H1 (cell line): ENCODE results near the gene PAX9. TPM values are rescaled to one million over a fixed set of nuclear protein-coding genes. Genes with fewer than 3 reads are reported as not detected.

Source experiments
- CTCF ChIA-PET: fragments of 300-600 bp; sonication (Branson Sonifier 250); formaldehyde crosslinking; loops from one replicate; lab custom pipeline; 2021; ENCODE audit not compliant: partially characterized antibody; lab: Charles Lee
- POLR2A ChIA-PET: fragments of 300-600 bp; sonication (Branson Sonifier 250); formaldehyde crosslinking; loops from one replicate; lab custom pipeline; 2021; ENCODE audit warnings: inconsistent platforms; ENCODE audit not compliant: partially characterized antibody; lab: Charles Lee
- DNase-seq, 2 experiments: peaks; one replicate each; pipeline versions ENCODE4 v3.0.0 to v3.0.0-alpha.2; 2010 to 2022; ENCODE audit warnings: low spot score in 2 of 2, low read depth in 1 of 2, mixed read lengths in 1 of 2
- FAIRE-seq: peaks from 2 replicates; lab custom pipeline; 2011; peaks lifted over from hg19 to GRCh38; lab: Jason Lieb, UNC
- H2AFZ ChIP-seq: 2 replicates; pipeline ENCODE4 v1.8.1; 2012; ENCODE audit warnings: low read length, inconsistent platforms
- H2AK5ac ChIP-seq: 2 replicates; pipeline ENCODE4 v1.6.1; 2013; ENCODE audit warnings: low read depth, low read length
- H2BK120ac ChIP-seq: replicated peaks from 2 replicates; pipeline ENCODE3; 2013; ENCODE audit warnings: low read depth, low read length, inconsistent platforms
- H2BK12ac ChIP-seq: 2 replicates; pipeline ENCODE4 v1.6.1; 2013; ENCODE audit warnings: low read depth, low read length
- H2BK15ac ChIP-seq: 2 replicates; pipeline ENCODE4 v1.6.1; 2013; ENCODE audit warnings: low read length
- H2BK20ac ChIP-seq: 2 replicates; pipeline ENCODE4 v1.6.1; 2013; ENCODE audit warnings: low read length
- H2BK5ac ChIP-seq: 2 replicates; pipeline ENCODE4 v1.6.1; 2013; ENCODE audit warnings: low read depth, low read length
- H3K14ac ChIP-seq: 2 replicates; pipeline ENCODE4 v1.6.1; 2013; ENCODE audit warnings: inconsistent platforms; ENCODE audit not compliant: insufficient read length
- H3K18ac ChIP-seq: 2 replicates; pipeline ENCODE4 v1.6.1; 2013; ENCODE audit warnings: low read length; ENCODE audit errors: extremely low read depth
- H3K23ac ChIP-seq: 2 replicates; pipeline ENCODE4 v1.6.1; 2013; ENCODE audit warnings: inconsistent platforms; ENCODE audit not compliant: insufficient read length
- H3K23me2 ChIP-seq: 2 replicates; pipeline ENCODE4 v1.6.1; 2013; ENCODE audit warnings: low read depth, low read length
- H3K27ac ChIP-seq: 2 replicates; pipeline ENCODE4 v1.6.1; 2011; ENCODE audit warnings: low read depth, low read length, inconsistent platforms
- H3K27me3 ChIP-seq, 4 experiments: replicated peaks in 1 of 4; 1 replicate in 1 of 4; 2 replicates in 3 of 4; pipeline versions ENCODE4 v1.6.1 to v1.8.1; 2011 to 2013; ENCODE audit warnings: low read length in 3 of 4, mild to moderate bottlenecking in 3 of 4, inconsistent platforms in 2 of 4, mixed read lengths in 2 of 4, moderate library complexity in 1 of 4; ENCODE audit not compliant: control insufficient read depth in 3 of 4, insufficient read depth in 3 of 4; ENCODE audit errors: extremely low read depth in 1 of 4
- H3K36me3 ChIP-seq, 4 experiments: 2 replicates each; pipeline versions ENCODE4 v1.6.1 to v1.8.1; 2011 to 2013; ENCODE audit warnings: mild to moderate bottlenecking in 4 of 4, low read length in 3 of 4, moderate library complexity in 2 of 4, control low read depth in 1 of 4, inconsistent platforms in 1 of 4; ENCODE audit not compliant: insufficient read depth in 4 of 4, control insufficient read depth in 2 of 4
- H3K4ac ChIP-seq: replicated peaks from 2 replicates; pipeline ENCODE3; 2013; ENCODE audit warnings: low read length, low read depth, mixed read lengths, inconsistent platforms; ENCODE audit not compliant: insufficient read length
- H3K4me1 ChIP-seq, 4 experiments: replicated peaks in 1 of 4; 1 replicate in 1 of 4; 2 replicates in 3 of 4; pipeline versions ENCODE4 v1.6.1 to v1.8.1; 2011 to 2013; ENCODE audit warnings: low read length in 3 of 4, inconsistent platforms in 2 of 4, mixed read lengths in 1 of 4; ENCODE audit not compliant: insufficient read depth in 4 of 4, control insufficient read depth in 3 of 4
- H3K4me2 ChIP-seq, 2 experiments: 2 replicates each; pipeline versions ENCODE4 v1.6.1 to v1.8.1; 2011 to 2013; ENCODE audit warnings: low read depth in 2 of 2, low read length in 2 of 2, control low read depth in 1 of 2, inconsistent platforms in 1 of 2, mild to moderate bottlenecking in 1 of 2; ENCODE audit not compliant: insufficient read depth in 1 of 2
- H3K4me3 ChIP-seq, 4 experiments: fragments of 200-600, 300-600 bp in 1 of 4; sonication (generic), shearing (Covaris generic), sonication (Bioruptor Twin) in 1 of 4; 2 replicates each; pipeline versions ENCODE4 v1.5.1 to v1.8.1; 2011 to 2016; ENCODE audit warnings: low read length in 4 of 4, low read depth in 3 of 4, control low read depth in 2 of 4, inconsistent platforms in 2 of 4, mild to moderate bottlenecking in 2 of 4, mixed read lengths in 1 of 4, moderate library complexity in 1 of 4; ENCODE audit not compliant: insufficient read depth in 2 of 4; ENCODE audit errors: extremely low read depth in 1 of 4
- H3K56ac ChIP-seq: replicated peaks from 2 replicates; pipeline ENCODE3; 2013; ENCODE audit warnings: low read depth, mild to moderate bottlenecking, mixed read lengths, low read length, inconsistent platforms; ENCODE audit not compliant: insufficient read length
- H3K79me1 ChIP-seq: 2 replicates; pipeline ENCODE4 v1.6.1; 2013; ENCODE audit warnings: low read depth, low read length, control low read depth
- H3K79me2 ChIP-seq, 2 experiments: 2 replicates each; pipeline versions ENCODE4 v1.6.1 to v1.8.1; 2012 to 2013; ENCODE audit warnings: low read length in 2 of 2, mild to moderate bottlenecking in 2 of 2, inconsistent platforms in 1 of 2; ENCODE audit not compliant: insufficient read depth in 2 of 2, control insufficient read depth in 1 of 2
- H3K9ac ChIP-seq, 4 experiments: replicated peaks in 1 of 4; 1 replicate in 1 of 4; 2 replicates in 3 of 4; pipeline versions ENCODE4 v1.6.1 to v1.8.1; 2011 to 2013; ENCODE audit warnings: low read depth in 3 of 4, low read length in 3 of 4, control low read depth in 2 of 4, mild to moderate bottlenecking in 2 of 4, moderate library complexity in 2 of 4, inconsistent platforms in 1 of 4; ENCODE audit errors: extremely low read depth in 1 of 4
- H3K9me3 ChIP-seq, 2 experiments: 2 replicates each; pipeline versions ENCODE4 v1.6.1 to v1.8.1; 2012 to 2013; ENCODE audit warnings: mild to moderate bottlenecking in 2 of 2, moderate library complexity in 2 of 2, control low read depth in 1 of 2, inconsistent platforms in 1 of 2, low read depth in 1 of 2, low read length in 1 of 2, mixed read lengths in 1 of 2; ENCODE audit not compliant: insufficient read depth in 2 of 2
- H4K20me1 ChIP-seq, 2 experiments: replicated peaks in 1 of 2; 2 replicates each; pipeline versions ENCODE3 to v1.8.1; 2011 to 2013; ENCODE audit warnings: inconsistent platforms in 2 of 2, low read length in 2 of 2, mild to moderate bottlenecking in 1 of 2; ENCODE audit not compliant: insufficient read depth in 2 of 2, control insufficient read depth in 1 of 2
- H4K5ac ChIP-seq: 2 replicates; pipeline ENCODE4 v1.6.1; 2013; ENCODE audit warnings: low read length, low read depth, mixed read lengths, inconsistent platforms; ENCODE audit not compliant: insufficient read length
- H4K8ac ChIP-seq: 2 replicates; pipeline ENCODE4 v1.8.0; 2013; ENCODE audit warnings: mild to moderate bottlenecking, moderate library complexity, low read length, inconsistent platforms; ENCODE audit not compliant: insufficient read depth; ENCODE audit errors: extremely low read depth
- H4K91ac ChIP-seq: replicated peaks from 2 replicates; pipeline ENCODE3; 2013; ENCODE audit warnings: low read length, mixed read lengths, inconsistent platforms; ENCODE audit not compliant: insufficient read length
- CEBPB ChIP-seq: IDR thresholded peaks from 2 replicates; pipeline ENCODE4 v1.6.1; 2012; ENCODE audit warnings: low read depth, low read length
- EGR1 ChIP-seq: IDR thresholded peaks from 2 replicates; pipeline ENCODE4 v1.6.1; 2011; ENCODE audit warnings: low read depth, low read length, borderline replicate concordance
- GABPA ChIP-seq: IDR thresholded peaks from 2 replicates; pipeline ENCODE4 v1.6.1; 2011; ENCODE audit warnings: mild to moderate bottlenecking, low read length, moderate library complexity, borderline replicate concordance; ENCODE audit not compliant: insufficient read depth
- JUN ChIP-seq: IDR thresholded peaks from 2 replicates; pipeline ENCODE4 v1.6.1; 2011; ENCODE audit warnings: low read depth, mild to moderate bottlenecking, improper control_type of control experiment, low read length
- KDM1A ChIP-seq: fragments of 200-600, 300-600 bp; sonication (generic); IDR thresholded peaks from 2 replicates; pipeline ENCODE4 v1.7.1; 2016; ENCODE audit warnings: mild to moderate bottlenecking, low read length, borderline replicate concordance
- POLR2A ChIP-seq, 2 experiments: IDR thresholded peaks; 1 replicate in 1 of 2; 2 replicates in 1 of 2; pipeline ENCODE4 v1.6.1; 2011; ENCODE audit warnings: low read depth in 2 of 2, low read length in 2 of 2, mild to moderate bottlenecking in 2 of 2; ENCODE audit errors: control extremely low read depth in 1 of 2
- POU5F1 ChIP-seq: IDR thresholded peaks from 2 replicates; pipeline ENCODE4 v1.6.1; 2011; ENCODE audit warnings: low read depth, mild to moderate bottlenecking, low read length, moderate library complexity
- RXRA ChIP-seq: IDR thresholded peaks from 2 replicates; pipeline ENCODE4 v1.6.1; 2011; ENCODE audit warnings: low read depth, mild to moderate bottlenecking, low read length, moderate library complexity; ENCODE audit not compliant: insufficient read depth
- SAP30 ChIP-seq: fragments of 300-600 bp; sonication (generic); IDR thresholded peaks from 2 replicates; pipeline ENCODE4 v1.7.1; 2012; ENCODE audit warnings: low read length, moderate library complexity, mild to moderate bottlenecking, inconsistent platforms; ENCODE audit not compliant: insufficient read depth, insufficient replicate concordance
- TAF7 ChIP-seq: optimal IDR thresholded peaks from 2 replicates; pipeline ENCODE3; 2011; ENCODE audit warnings: low read depth, mild to moderate bottlenecking, inconsistent platforms, low read length, moderate library complexity, borderline replicate concordance
- YY1 ChIP-seq: IDR thresholded peaks from 2 replicates; pipeline ENCODE4 v1.6.1; 2011; ENCODE audit warnings: low read depth, mild to moderate bottlenecking, low read length
- WGBS, 2 experiments: shearing (Covaris generic) in 1 of 2; methylation state at CpG; one replicate each; pipeline versions ENCODE4 v1.1.6 to v1.1.7; 2013 to 2015; ENCODE audit warnings: low lambda C conversion rate in 2 of 2, mixed read lengths in 2 of 2, inconsistent platforms in 1 of 2, low coverage in 1 of 2, missing lambda C conversion rate in 1 of 2; ENCODE audit not compliant: insufficient replicate concordance in 2 of 2, insufficient coverage in 1 of 2, insufficient read length in 1 of 2; ENCODE audit errors: extremely low coverage in 1 of 2, missing lambda C conversion rate in 1 of 2; 5-methylcytosine and 5-hydroxymethylcytosine counted together
- polyA plus RNA-seq, 7 experiments: library from polyadenylated mRNA; depleted of rRNA in 3 of 7; stranded (reverse) in 5 of 7; unstranded in 2 of 7; fragments of >200 nt in 5 of 7; fragments of 200-250 nt in 2 of 7; gene quantifications; 1 replicate in 5 of 7; 2 replicates in 1 of 7; 4 replicates in 1 of 7; pipeline versions ENCODE4 v1.2.1 to v1.2.3, GENCODE V29; 2011 to 2013; ENCODE audit warnings: missing spikeins in 2 of 7, mixed read lengths in 2 of 7
- total RNA-seq: library from RNA; stranded (reverse); fragmentation: NEBNext Ultra II Directional; extraction: Animal tissue kit (Norgen Biotek cat#: 25700); gene quantifications from 2 replicates; pipeline ENCODE4 v1.2.1, GENCODE V29; 2021
- TF ChIP-seq, protein P1 (sequence below): IDR thresholded peaks from 2 replicates; pipeline ENCODE4 v1.6.1; 2012; ENCODE audit warnings: low read length, inconsistent platforms

PAX9 gene
- total and polyA plus RNA-seq, 2 of the 8 experiments (the other 6 are each of a cell fraction or from before 2014, with no cell fraction given), result 0.05 TPM; not detected in 1

DNA sequence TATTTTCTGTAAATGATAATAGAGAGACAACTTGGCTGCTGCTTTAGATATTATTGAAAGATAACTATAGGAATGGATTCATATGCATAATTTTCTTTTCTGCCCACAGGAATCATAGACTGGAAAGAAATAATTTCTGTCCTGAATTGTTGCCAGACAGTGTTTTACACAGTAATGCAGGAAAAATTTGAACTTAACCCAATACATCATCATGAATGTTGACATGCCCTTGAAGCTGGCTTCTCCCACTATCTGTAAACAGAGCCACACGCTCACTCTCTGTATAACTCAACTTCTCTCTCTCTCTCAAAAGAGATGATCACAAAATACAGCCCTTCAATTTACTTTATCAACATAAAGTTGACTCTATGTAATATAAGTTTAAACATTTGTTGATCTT is 56.6 kb downstream of the PAX9 start:
- Histone ChIP-seq H2AK5ac (no peak overlapping the region), H3K9me3 (no peaks in the 10 kb centered on the region), H2BK20ac (no peak overlapping the region), H2BK12ac (no peak overlapping the region), H3K23me2 (no peaks in the 10 kb centered on the region), H3K18ac (no peak overlapping the region), H2BK120ac (no peak overlapping the region), H2AFZ (no peak overlapping the region), H3K4ac (no peak overlapping the region), H3K56ac (no peak overlapping the region), H3K4me1 (peaks cover 0 to 8% (median 6%) of the 10 kb centered on the region in 4 experiments; a peak in 6 of 7 replicates), H3K4me3 (no peak overlapping the region), H3K4me2 (no peak overlapping the region), H4K91ac (no peak overlapping the region), H3K23ac (no peak overlapping the region), H2BK5ac (no peak overlapping the region), H4K5ac (no peak overlapping the region), H3K27ac (no peak overlapping the region), H4K20me1 (no peaks in the 10 kb centered on the region), H3K27me3 (no peaks in the 10 kb centered on the region), H2BK15ac (no peak overlapping the region), H3K14ac (no peak overlapping the region), H3K9ac (no peak overlapping the region), H4K8ac (no peak overlapping the region), H3K36me3 (no peaks in the 10 kb centered on the region), H3K79me2 (no peaks in the 10 kb centered on the region), H3K79me1 (no peaks in the 10 kb centered on the region)
- CTCF ChIA-PET, result interaction anchor here (0.8 to 2.3 kb wide), 8 partner anchors 12 to 432 kb away, joined by 3 to 6 read pairs (median 4); no protein-coding TSS in a partner anchor
- POLR2A ChIA-PET, result no interaction called here
- WGBS, 2 experiments, result 100% methylated on average over 1 of the region's 1 CpG; no CpG with 5 or more reads in 1 of the 2 experiments
- FAIRE-seq, result no peak
- no peak for DNase-seq
- TF ChIP-seq CEBPB, result no peak
- TF ChIP-seq TAF7, result no peak
- no peak for TF ChIP-seq POLR2A (IDR thresholded peaks at IDR 0.05; ENCODE audit: control extremely low read depth in 1 of 2, low read depth in 2 of 2, low read length in 2 of 2)
- no peak for TF ChIP-seq JUN
- no peak for TF ChIP-seq KDM1A
- TF ChIP-seq SAP30, result no peak
- TF ChIP-seq YY1, result no peak
- TF ChIP-seq POU5F1, result no peak
- TF ChIP-seq, protein P1, sequence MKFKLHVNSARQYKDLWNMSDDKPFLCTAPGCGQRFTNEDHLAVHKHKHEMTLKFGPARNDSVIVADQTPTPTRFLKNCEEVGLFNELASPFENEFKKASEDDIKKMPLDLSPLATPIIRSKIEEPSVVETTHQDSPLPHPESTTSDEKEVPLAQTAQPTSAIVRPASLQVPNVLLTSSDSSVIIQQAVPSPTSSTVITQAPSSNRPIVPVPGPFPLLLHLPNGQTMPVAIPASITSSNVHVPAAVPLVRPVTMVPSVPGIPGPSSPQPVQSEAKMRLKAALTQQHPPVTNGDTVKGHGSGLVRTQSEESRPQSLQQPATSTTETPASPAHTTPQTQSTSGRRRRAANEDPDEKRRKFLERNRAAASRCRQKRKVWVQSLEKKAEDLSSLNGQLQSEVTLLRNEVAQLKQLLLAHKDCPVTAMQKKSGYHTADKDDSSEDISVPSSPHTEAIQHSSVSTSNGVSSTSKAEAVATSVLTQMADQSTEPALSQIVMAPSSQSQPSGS, result no peak
- TF ChIP-seq GABPA, result no peak
- TF ChIP-seq EGR1, result no peak
- TF ChIP-seq RXRA, result no peak
